ENCODE results near the gene ITPR1.

Gene ITPR1

DNA sequence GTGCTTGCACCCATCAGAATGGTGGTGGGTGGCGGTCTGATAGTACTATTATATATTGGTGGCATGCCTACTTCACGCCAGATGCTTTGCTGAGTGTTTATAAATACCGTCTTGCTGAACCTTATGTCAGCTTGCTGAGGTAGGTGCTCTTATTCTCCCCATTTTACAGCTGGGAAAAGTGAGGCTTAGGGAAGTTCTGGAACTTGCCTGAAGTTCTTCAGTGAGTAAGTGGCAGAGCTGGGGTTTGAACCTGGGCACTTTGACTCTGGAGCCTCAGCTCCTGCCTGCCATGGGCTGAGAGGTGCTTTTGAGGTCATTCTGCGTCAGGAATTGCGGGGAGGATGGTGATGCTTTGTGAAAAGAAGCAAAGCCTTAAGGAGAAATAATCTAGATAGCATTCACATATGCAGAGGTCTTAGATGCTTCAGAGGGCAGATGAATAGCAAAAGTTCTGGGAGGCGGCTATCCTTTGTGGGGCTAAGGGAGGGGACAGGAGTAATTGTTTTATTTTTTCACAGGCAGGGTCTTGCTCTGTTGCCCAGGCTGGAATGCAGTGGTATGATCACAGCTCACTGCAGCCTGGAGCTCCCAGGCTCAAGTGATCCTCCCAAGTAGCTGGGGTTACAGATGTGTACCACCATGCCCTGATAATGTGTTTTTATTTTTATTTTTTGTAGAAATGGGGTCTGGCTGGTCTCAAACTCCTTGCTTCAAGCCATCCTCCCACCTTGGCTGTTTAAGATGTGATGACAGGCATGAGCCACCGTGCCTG, 18.5 kb downstream of the ITPR1 start:
- Histone ChIP-seq H3K9ac (ENCODE audit: insufficient read length, low read depth) (no peak overlapping the region), H3K27me3 (ENCODE audit: insufficient read depth, insufficient read length) (no peaks in the 10 kb centered on the region), H3K4me1 (ENCODE audit: insufficient read depth, insufficient read length) (no peaks in the 10 kb centered on the region), H3K9me3 (ENCODE audit: insufficient read depth, low read length) (no peaks in the 10 kb centered on the region), H3K36me3 (ENCODE audit: insufficient read depth, insufficient read length, low read length) (no peaks in the 10 kb centered on the region), H3K4me3 (ENCODE audit: insufficient read length, low read depth) (no peak overlapping the region)
- TF ChIP-seq SUZ12 (IDR thresholded peaks at IDR 0.05; ENCODE audit: extremely low read depth, insufficient read depth, insufficient read length) = no peak
- TF ChIP-seq YY1 (IDR thresholded peaks at IDR 0.05; ENCODE audit: insufficient read depth, insufficient read length) = no peak
- no peak for TF ChIP-seq ZNF274 (IDR thresholded peaks at IDR 0.05; ENCODE audit: low read depth, low read length)
- DNase-seq (ENCODE audit: low read depth, low spot score) = no peak

DNA sequence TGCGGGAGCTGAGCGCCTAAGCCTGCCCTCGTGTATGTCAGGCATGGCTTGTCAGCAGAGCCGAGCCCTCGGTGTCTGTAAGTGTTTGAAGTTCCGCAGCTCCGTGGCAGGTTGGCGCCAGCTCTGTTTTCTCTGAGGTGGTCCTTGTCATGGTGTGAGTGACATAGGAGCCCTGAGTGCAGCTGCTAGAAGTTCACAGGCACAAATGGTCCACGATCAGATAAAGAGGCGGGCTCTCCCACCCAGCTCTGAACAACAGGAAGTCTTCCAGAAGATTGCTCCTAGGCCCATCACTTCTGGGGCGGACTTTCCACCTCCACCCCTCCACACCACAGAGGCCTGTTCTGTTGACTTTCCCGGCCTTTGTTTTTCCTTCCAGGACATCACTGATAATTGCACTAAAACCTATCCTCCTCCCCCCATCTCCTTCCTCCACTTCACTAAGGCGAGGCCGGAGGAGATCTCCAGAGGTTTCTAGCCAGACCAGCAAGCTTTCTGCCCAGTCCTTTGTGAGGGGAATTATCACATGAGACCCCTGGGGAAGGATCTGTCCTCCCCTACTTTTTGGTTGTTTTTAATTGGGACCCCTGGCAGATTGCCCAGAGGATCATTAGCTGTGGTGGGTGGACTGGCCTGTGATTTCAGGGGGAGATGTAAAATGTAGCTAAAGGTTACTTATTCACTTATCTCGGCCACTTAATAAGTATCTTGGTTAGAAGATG, 19.9 kb downstream of the ITPR1 start:
- H3K4me1 ChIP-seq (ENCODE audit: insufficient read depth, insufficient read length) = no peaks in the 10 kb centered on the region
- H3K9me3 ChIP-seq (ENCODE audit: insufficient read depth, low read length) = no peaks in the 10 kb centered on the region
- TF ChIP-seq ZNF274 (IDR thresholded peaks at IDR 0.05; ENCODE audit: low read depth, low read length) (no peak), YY1 (IDR thresholded peaks at IDR 0.05; ENCODE audit: insufficient read depth, insufficient read length) (no peak), SUZ12 (IDR thresholded peaks at IDR 0.05; ENCODE audit: extremely low read depth, insufficient read depth, insufficient read length) (no peak)
- no peak overlapping the region for H3K4me3 ChIP-seq (ENCODE audit: insufficient read length, low read depth)
- no peak for DNase-seq (ENCODE audit: low read depth, low spot score)
- H3K27me3 ChIP-seq (ENCODE audit: insufficient read depth, insufficient read length) = no peaks in the 10 kb centered on the region
- no peaks in the 10 kb centered on the region for H3K36me3 ChIP-seq (ENCODE audit: insufficient read depth, insufficient read length, low read length)
- no peak overlapping the region for H3K9ac ChIP-seq (ENCODE audit: insufficient read length, low read depth)

DNA sequence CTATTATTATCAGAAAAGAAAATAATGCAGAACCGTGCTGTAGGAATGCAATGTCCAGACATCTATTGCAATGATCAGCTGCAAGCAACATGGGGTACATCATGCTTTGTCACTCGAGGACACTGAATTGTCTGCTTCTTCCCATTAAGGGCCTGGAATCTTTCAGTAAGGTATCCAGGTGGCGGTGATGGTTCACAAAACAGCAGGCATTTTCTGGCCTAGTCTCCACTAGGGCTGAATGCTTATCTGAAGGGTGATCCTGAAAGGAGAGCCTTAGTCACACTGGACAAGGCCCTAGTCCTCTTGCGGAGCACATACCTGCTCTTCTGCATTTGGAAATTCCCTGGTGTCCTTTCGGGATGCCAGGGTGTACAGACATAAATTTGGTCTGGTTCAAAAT, 21.2 kb downstream of the ITPR1 start:
- Histone ChIP-seq H3K9me3 (ENCODE audit: insufficient read depth, low read length) (no peaks in the 10 kb centered on the region), H3K4me3 (ENCODE audit: insufficient read length, low read depth) (no peak overlapping the region), H3K4me1 (ENCODE audit: insufficient read depth, insufficient read length) (no peaks in the 10 kb centered on the region), H3K36me3 (ENCODE audit: insufficient read depth, insufficient read length, low read length) (no peaks in the 10 kb centered on the region), H3K9ac (ENCODE audit: insufficient read length, low read depth) (no peak overlapping the region), H3K27me3 (ENCODE audit: insufficient read depth, insufficient read length) (no peaks in the 10 kb centered on the region)
- no peak for DNase-seq (ENCODE audit: low read depth, low spot score)
- TF ChIP-seq SUZ12 (IDR thresholded peaks at IDR 0.05; ENCODE audit: extremely low read depth, insufficient read depth, insufficient read length) (no peak), ZNF274 (IDR thresholded peaks at IDR 0.05; ENCODE audit: low read depth, low read length) (no peak), YY1 (IDR thresholded peaks at IDR 0.05; ENCODE audit: insufficient read depth, insufficient read length) (no peak)

- H3K36me3 ChIP-seq (ENCODE audit: insufficient read depth, insufficient read length, low read length) = no peaks in the 10 kb centered on the region
These were observed 21.8 kb downstream of the ITPR1 start for GRCh38 chr3:4514916-4515315.

DNA sequence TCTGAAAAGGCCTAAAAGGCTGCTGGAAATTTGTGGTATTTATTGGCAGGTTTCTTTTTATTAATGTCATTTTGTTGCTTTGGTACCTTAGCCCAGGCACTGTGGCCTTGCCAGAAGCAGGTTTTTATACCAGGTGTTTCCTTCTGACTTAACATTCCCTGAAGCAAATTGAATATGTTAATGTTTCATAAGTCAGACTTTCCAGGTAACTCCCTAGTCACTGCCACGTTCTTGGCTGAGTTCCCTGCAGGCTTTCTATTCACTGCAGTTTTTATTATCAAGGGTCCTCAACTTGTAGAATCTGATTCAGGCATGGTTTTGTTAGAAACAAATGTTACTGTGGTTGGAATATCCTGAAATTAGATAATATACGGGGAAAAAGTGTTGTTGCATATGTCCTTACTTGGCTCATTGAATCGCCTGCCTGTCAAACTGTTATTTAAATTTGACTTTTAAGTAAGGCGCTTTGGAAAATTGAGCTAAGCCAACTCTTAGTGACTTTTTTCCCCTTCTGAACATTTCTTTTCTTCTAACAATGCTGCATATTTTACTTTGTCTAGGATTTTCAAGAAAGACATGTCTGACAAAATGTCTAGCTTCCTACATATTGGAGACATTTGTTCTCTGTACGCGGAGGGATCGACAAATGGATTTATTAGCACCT, 22.9 kb downstream of the ITPR1 start:
- DNase-seq (ENCODE audit: low read depth, low spot score) = no peak
- no peak overlapping the region for H3K9ac ChIP-seq (ENCODE audit: insufficient read length, low read depth)
- H3K36me3 ChIP-seq (ENCODE audit: insufficient read depth, insufficient read length, low read length) = no peaks in the 10 kb centered on the region
- no peak overlapping the region for H3K4me3 ChIP-seq (ENCODE audit: insufficient read length, low read depth)
- no peak for TF ChIP-seq ZNF274 (IDR thresholded peaks at IDR 0.05; ENCODE audit: low read depth, low read length)
- TF ChIP-seq YY1 (IDR thresholded peaks at IDR 0.05; ENCODE audit: insufficient read depth, insufficient read length) = no peak
- no peak for TF ChIP-seq SUZ12 (IDR thresholded peaks at IDR 0.05; ENCODE audit: extremely low read depth, insufficient read depth, insufficient read length)
- H3K27me3 ChIP-seq (ENCODE audit: insufficient read depth, insufficient read length) = no peaks in the 10 kb centered on the region
- no peaks in the 10 kb centered on the region for H3K4me1 ChIP-seq (ENCODE audit: insufficient read depth, insufficient read length)
- H3K9me3 ChIP-seq (ENCODE audit: insufficient read depth, low read length) = no peaks in the 10 kb centered on the region

More at GRCh38 chr3:4514916-4515315, 21.8 kb downstream of the ITPR1 start:
- H3K9ac ChIP-seq (ENCODE audit: insufficient read length, low read depth) = no peak overlapping the region
- no peaks in the 10 kb centered on the region for H3K27me3 ChIP-seq (ENCODE audit: insufficient read depth, insufficient read length)
- H3K4me3 ChIP-seq (ENCODE audit: insufficient read length, low read depth) = no peak overlapping the region
- H3K4me1 ChIP-seq (ENCODE audit: insufficient read depth, insufficient read length) = no peaks in the 10 kb centered on the region
- H3K9me3 ChIP-seq (ENCODE audit: insufficient read depth, low read length) = no peaks in the 10 kb centered on the region
- DNase-seq (ENCODE audit: low read depth, low spot score) = no peak
- TF ChIP-seq SUZ12 (IDR thresholded peaks at IDR 0.05; ENCODE audit: extremely low read depth, insufficient read depth, insufficient read length) (no peak), ZNF274 (IDR thresholded peaks at IDR 0.05; ENCODE audit: low read depth, low read length) (no peak), YY1 (IDR thresholded peaks at IDR 0.05; ENCODE audit: insufficient read depth, insufficient read length) (no peak)

GRCh38 chr3:4517093-4517492, 23.9 kb downstream of the ITPR1 start:
- no peaks in the 10 kb centered on the region for H3K36me3 ChIP-seq (ENCODE audit: insufficient read depth, insufficient read length, low read length)
- TF ChIP-seq SUZ12 (IDR thresholded peaks at IDR 0.05; ENCODE audit: extremely low read depth, insufficient read depth, insufficient read length) = no peak
- TF ChIP-seq YY1 (IDR thresholded peaks at IDR 0.05; ENCODE audit: insufficient read depth, insufficient read length) = no peak
- TF ChIP-seq ZNF274 (IDR thresholded peaks at IDR 0.05; ENCODE audit: low read depth, low read length) = no peak

More at GRCh38 chr3:4517093-4517492, 23.9 kb downstream of the ITPR1 start:
- no peak overlapping the region for H3K4me3 ChIP-seq (ENCODE audit: insufficient read length, low read depth)
- no peaks in the 10 kb centered on the region for H3K4me1 ChIP-seq (ENCODE audit: insufficient read depth, insufficient read length)
- DNase-seq (ENCODE audit: low read depth, low spot score) = no peak
- no peak overlapping the region for H3K9ac ChIP-seq (ENCODE audit: insufficient read length, low read depth)
- H3K9me3 ChIP-seq (ENCODE audit: insufficient read depth, low read length) = no peaks in the 10 kb centered on the region
- H3K27me3 ChIP-seq (ENCODE audit: insufficient read depth, insufficient read length) = no peaks in the 10 kb centered on the region
